Hepatocyte (in vitro differentiated cells): Measurements from ENCODE around the gene RPIA. TPM values are rescaled to one million over a fixed set of nuclear protein-coding genes. Genes with fewer than 3 reads are reported as not detected.

Experiments
- DNase-seq: peaks from one replicate; pipeline ENCODE4 v3.0.0-alpha.2; 2016; ENCODE audit warnings: low spot score
- H2AFZ ChIP-seq: fragments of 200-600 bp; sonication (generic); 2 replicates; pipeline ENCODE4 v1.6.0; 2016; ENCODE audit warnings: antibody characterized with exemption, mild to moderate bottlenecking
- H3K27ac ChIP-seq: fragments of 200-600 bp; sonication (generic); 2 replicates; pipeline ENCODE4 v1.5.1; 2016; ENCODE audit warnings: mild to moderate bottlenecking
- H3K27me3 ChIP-seq: fragments of 200-600 bp; sonication (generic); 2 replicates; pipeline ENCODE4 v1.6.1; 2016
- H3K36me3 ChIP-seq: fragments of 200-600 bp; sonication (generic); replicated peaks from 2 replicates; pipeline ENCODE4 v1.5.1; 2016; ENCODE audit warnings: low read depth; ENCODE audit not compliant: insufficient read depth
- H3K4me1 ChIP-seq: fragments of 200-600 bp; sonication (generic); 2 replicates; pipeline ENCODE4 v1.5.1; 2016; ENCODE audit warnings: mild to moderate bottlenecking, moderate library complexity; ENCODE audit not compliant: insufficient read depth
- H3K4me2 ChIP-seq: fragments of 200-600 bp; sonication (generic); 2 replicates; pipeline ENCODE4 v1.6.0; 2016
- H3K4me3 ChIP-seq: fragments of 200-600 bp; sonication (generic); 2 replicates; pipeline ENCODE4 v1.5.1; 2016; ENCODE audit warnings: mild to moderate bottlenecking
- H3K79me2 ChIP-seq: fragments of 200-600 bp; sonication (generic); 2 replicates; pipeline ENCODE4 v1.6.0; 2017; ENCODE audit warnings: mild to moderate bottlenecking
- H3K9me2 ChIP-seq: fragments of 200-600 bp; sonication (generic); replicated peaks from 2 replicates; pipeline ENCODE4 v1.6.0; 2017; ENCODE audit warnings: mild to moderate bottlenecking; ENCODE audit not compliant: insufficient read depth
- H3K9me3 ChIP-seq: fragments of 200-600 bp; sonication (generic); 2 replicates; pipeline ENCODE4 v1.5.1; 2016; ENCODE audit warnings: low read depth, mild to moderate bottlenecking
- H4K20me1 ChIP-seq: fragments of 200-600 bp; sonication (generic); 2 replicates; pipeline ENCODE4 v1.6.0; 2016; ENCODE audit warnings: mild to moderate bottlenecking; ENCODE audit not compliant: insufficient read depth, poor library complexity, severe bottlenecking
- EZH2 ChIP-seq: fragments of 200-600 bp; sonication (generic); IDR thresholded peaks from 2 replicates; pipeline ENCODE4 v1.6.1; 2016; ENCODE audit warnings: antibody characterized with exemption, mild to moderate bottlenecking, borderline replicate concordance
- EZH2phosphoT487 ChIP-seq: fragments of 200-600 bp; sonication (generic); IDR thresholded peaks from one replicate; pipeline ENCODE4 v1.6.1; 2018; ENCODE audit warnings: antibody characterized with exemption, mild to moderate bottlenecking, low read depth, moderate library complexity; ENCODE audit not compliant: unreplicated experiment, severe bottlenecking
- WGBS: methylation state at CpG from one replicate; pipeline ENCODE4 v1.1.6; 2016; ENCODE audit warnings: low lambda C conversion rate; ENCODE audit errors: missing lambda C conversion rate; 5-methylcytosine and 5-hydroxymethylcytosine counted together
- polyA plus RNA-seq: library from polyadenylated mRNA; unstranded; fragments of >200 nt; fragmentation: Nextera tagmentation; extraction: Ambion mirVana; gene quantifications from 2 replicates; pipeline ENCODE4 v1.2.1, GENCODE V29; 2016
- total RNA-seq: library from RNA; depleted of rRNA; stranded (reverse); fragments of >200 nt; gene quantifications from 2 replicates; pipeline ENCODE4 v1.2.3, GENCODE V29; 2014
- TF ChIP-seq, protein P1 (sequence below): fragments of 200-600 bp; sonication (generic); IDR thresholded peaks from 2 replicates; pipeline ENCODE4 v1.5.1; 2016; ENCODE audit warnings: antibody characterized with exemption, mild to moderate bottlenecking; ENCODE audit not compliant: poor library complexity

Gene RPIA
- total and polyA plus RNA-seq, 2 experiments from 2014 or later: 7.0 to 17.6 TPM

DNA sequence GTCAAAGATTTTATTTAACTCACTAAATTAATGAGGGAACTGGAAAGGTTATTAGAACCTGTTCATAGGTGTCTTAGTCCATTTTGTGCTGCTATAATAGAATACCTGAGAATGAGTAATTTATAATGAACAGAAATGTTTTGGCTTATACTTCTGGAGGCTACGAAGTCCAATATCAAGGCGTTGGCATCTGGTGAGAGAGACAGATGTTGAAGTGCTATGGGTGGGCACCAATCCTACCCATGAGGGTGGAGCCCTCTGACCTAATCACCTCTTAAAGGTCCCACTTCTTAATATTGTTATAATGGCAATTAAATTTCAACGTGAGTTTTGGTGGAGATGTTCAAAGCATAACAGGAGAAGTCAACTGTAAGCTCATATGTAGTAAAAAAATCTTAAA lies 5.1 kb downstream of the RPIA start:
- Histone ChIP-seq H4K20me1 (no peaks in the 10 kb centered on the region), H3K79me2 (peaks cover 83% of the 10 kb centered on the region), H3K27me3 (no peaks in the 10 kb centered on the region), H3K27ac (no peak overlapping the region), H3K9me3 (no peaks in the 10 kb centered on the region), H3K4me1 (peaks cover 24% of the 10 kb centered on the region), H3K4me2 (no peak overlapping the region), H3K36me3 (no peaks in the 10 kb centered on the region), H3K9me2 (no peaks in the 10 kb centered on the region), H2AFZ (no peak overlapping the region), H3K4me3 (no peak overlapping the region)
- TF ChIP-seq EZH2phosphoT487 (no peak), EZH2 (no peak)
- TF ChIP-seq, protein P1, sequence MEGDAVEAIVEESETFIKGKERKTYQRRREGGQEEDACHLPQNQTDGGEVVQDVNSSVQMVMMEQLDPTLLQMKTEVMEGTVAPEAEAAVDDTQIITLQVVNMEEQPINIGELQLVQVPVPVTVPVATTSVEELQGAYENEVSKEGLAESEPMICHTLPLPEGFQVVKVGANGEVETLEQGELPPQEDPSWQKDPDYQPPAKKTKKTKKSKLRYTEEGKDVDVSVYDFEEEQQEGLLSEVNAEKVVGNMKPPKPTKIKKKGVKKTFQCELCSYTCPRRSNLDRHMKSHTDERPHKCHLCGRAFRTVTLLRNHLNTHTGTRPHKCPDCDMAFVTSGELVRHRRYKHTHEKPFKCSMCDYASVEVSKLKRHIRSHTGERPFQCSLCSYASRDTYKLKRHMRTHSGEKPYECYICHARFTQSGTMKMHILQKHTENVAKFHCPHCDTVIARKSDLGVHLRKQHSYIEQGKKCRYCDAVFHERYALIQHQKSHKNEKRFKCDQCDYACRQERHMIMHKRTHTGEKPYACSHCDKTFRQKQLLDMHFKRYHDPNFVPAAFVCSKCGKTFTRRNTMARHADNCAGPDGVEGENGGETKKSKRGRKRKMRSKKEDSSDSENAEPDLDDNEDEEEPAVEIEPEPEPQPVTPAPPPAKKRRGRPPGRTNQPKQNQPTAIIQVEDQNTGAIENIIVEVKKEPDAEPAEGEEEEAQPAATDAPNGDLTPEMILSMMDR: no peak
- DNase-seq: no peak
- 91% methylated on average over 3 of the region's 3 CpGs for WGBS

DNA sequence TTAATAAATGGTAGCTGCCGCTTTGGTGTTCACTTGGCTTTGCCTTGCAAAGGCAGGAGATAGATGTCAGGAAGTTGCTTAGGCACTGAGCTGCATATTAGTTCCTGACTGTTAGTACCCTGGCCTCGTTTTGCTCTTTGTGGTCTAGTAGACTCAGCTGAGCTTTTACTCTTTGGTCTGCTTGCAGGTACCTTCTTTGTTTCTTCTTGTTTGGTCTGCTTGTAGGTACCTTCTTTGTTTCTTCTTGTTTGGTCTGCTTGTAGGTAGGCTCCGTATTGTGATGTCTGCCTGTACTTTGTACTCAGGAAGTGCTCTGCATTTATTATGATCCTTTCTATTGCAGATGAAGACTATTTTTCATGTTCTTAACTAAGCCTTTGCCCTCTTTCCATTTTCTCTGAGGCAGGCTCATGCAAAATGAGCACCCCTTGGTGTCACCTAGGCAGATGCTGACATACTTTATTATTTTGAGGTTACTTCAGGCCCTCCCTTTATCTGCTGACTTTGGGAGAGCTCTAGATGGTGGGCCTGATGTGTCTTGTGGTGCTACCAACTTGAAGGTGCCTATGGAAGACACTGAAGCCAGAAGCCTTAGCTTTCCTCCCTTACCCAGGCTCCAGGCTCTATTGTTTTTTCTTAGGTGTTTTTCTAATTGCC lies 6.0 kb downstream of the RPIA start:
- H3K9me3 ChIP-seq: no peaks in the 10 kb centered on the region
- H3K36me3 ChIP-seq: no peaks in the 10 kb centered on the region
- WGBS: 82% methylated on average over 3 of the region's 3 CpGs
- no peak overlapping the region for H3K4me2 ChIP-seq
- H2AFZ ChIP-seq: peak overlapping the region; percentile 19
- peaks cover 24% of the 10 kb centered on the region for H3K4me1 ChIP-seq
- H3K27me3 ChIP-seq: no peaks in the 10 kb centered on the region
- TF ChIP-seq, protein P1: no peak
- TF ChIP-seq EZH2phosphoT487: no peak
- H3K9me2 ChIP-seq: no peaks in the 10 kb centered on the region
- no peak overlapping the region for H3K4me3 ChIP-seq
- no peak for DNase-seq
- H4K20me1 ChIP-seq: no peaks in the 10 kb centered on the region
- peak overlapping the region; percentile 70 for H3K27ac ChIP-seq
- H3K79me2 ChIP-seq: peaks cover 79% of the 10 kb centered on the region

DNA sequence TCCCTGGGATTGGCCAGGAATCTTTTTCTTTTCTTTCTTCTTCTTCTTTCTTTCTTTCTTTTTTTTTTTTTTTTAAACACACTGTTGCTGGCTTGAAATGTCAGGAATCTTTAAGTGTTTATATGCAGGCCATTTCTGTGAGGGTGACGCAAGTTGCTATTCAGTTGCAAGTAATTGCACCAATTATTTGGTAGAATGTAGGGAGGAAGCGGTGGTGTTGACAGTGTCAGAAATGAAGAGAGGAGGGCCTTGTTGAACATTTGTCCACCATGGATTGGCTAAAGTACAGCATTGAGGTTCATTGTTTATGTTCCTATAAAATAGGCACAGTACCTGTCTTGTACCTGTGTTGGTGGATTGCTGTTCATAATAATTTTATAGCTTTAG lies 6.5 kb downstream of the RPIA start:
- 96% methylated on average over 2 of the region's 2 CpGs for WGBS
- H3K36me3 ChIP-seq: no peaks in the 10 kb centered on the region
- H3K27ac ChIP-seq: peak overlapping the region; percentile 70
- TF ChIP-seq EZH2phosphoT487: no peak
- TF ChIP-seq, protein P1: no peak
- no peak for TF ChIP-seq EZH2
- H3K4me2 ChIP-seq: no peak overlapping the region
- H2AFZ ChIP-seq: no peak overlapping the region
- no peaks in the 10 kb centered on the region for H4K20me1 ChIP-seq
- H3K27me3 ChIP-seq: no peaks in the 10 kb centered on the region
- H3K9me2 ChIP-seq: no peaks in the 10 kb centered on the region
- no peak for DNase-seq
- H3K79me2 ChIP-seq: peaks cover 74% of the 10 kb centered on the region
- no peaks in the 10 kb centered on the region for H3K9me3 ChIP-seq
- no peak overlapping the region for H3K4me3 ChIP-seq
- H3K4me1 ChIP-seq: peaks cover 24% of the 10 kb centered on the region
